NB4 (cell line): ENCODE data around the gene CYP11A1.
A peak's percentile ranks its signal among the peaks of the same experiment; 100 is the strongest.

Experiments
- DNase-seq: peaks from one replicate; pipeline ENCODE4 v3.0.0; 2010; ENCODE audit warnings: low read depth
- H3K4me3 ChIP-seq: one replicate; pipeline ENCODE4 v1.5.1; 2011; ENCODE audit warnings: mild to moderate bottlenecking, low read depth, low read length, moderate library complexity
- CTCF ChIP-seq: IDR thresholded peaks from one replicate; pipeline ENCODE4 v1.5.1; 2012; ENCODE audit warnings: low read depth, low read length
- MAX ChIP-seq: IDR thresholded peaks from 2 replicates; pipeline ENCODE4 v1.6.1; 2011; ENCODE audit warnings: low read depth, low read length
- MYC ChIP-seq: IDR thresholded peaks from 2 replicates; pipeline ENCODE4 v1.6.1; 2011; ENCODE audit warnings: low read depth, low read length
- POLR2A ChIP-seq: IDR thresholded peaks from 2 replicates; pipeline ENCODE4 v1.6.1; 2011; ENCODE audit warnings: mild to moderate bottlenecking; ENCODE audit not compliant: insufficient read length; ENCODE audit errors: extremely low read depth

Gene CYP11A1

GRCh38 chr15:74337607-74338211 is 29.7 kb downstream of the CYP11A1 start:
- TF ChIP-seq POLR2A (no peak), MYC (no peak), MAX (no peak), CTCF (no peak)
- no peak for DNase-seq
- H3K4me3 ChIP-seq: no peak overlapping the region

- H3K4me3 ChIP-seq: no peak overlapping the region
- no peak for TF ChIP-seq MAX
- TF ChIP-seq POLR2A: no peak
- no peak for TF ChIP-seq MYC
- TF ChIP-seq CTCF: no peak
- no peak for DNase-seq
These were observed 30.3 kb downstream of the CYP11A1 start for GRCh38 chr15:74337146-74337545.

- peak; percentile 35 for DNase-seq
- no peak overlapping the region for H3K4me3 ChIP-seq
- TF ChIP-seq MAX: no peak
- no peak for TF ChIP-seq MYC
- TF ChIP-seq POLR2A: no peak
- peak; percentile 12 for TF ChIP-seq CTCF
These were observed 31.1 kb downstream of the CYP11A1 start for GRCh38 chr15:74336061-74337005.

- no peak for DNase-seq
- no peak overlapping the region for H3K4me3 ChIP-seq
- TF ChIP-seq MYC: no peak
- no peak for TF ChIP-seq POLR2A
- no peak for TF ChIP-seq CTCF
- TF ChIP-seq MAX: no peak
These were observed 32.0 kb downstream of the CYP11A1 start for GRCh38 chr15:74335396-74335795.

- TF ChIP-seq POLR2A (no peak), MYC (no peak), CTCF (no peak), MAX (no peak)
- H3K4me3 ChIP-seq: no peak overlapping the region
- DNase-seq: no peak
These were observed 33.3 kb downstream of the CYP11A1 start for GRCh38 chr15:74334127-74334526.
